SK-N-SH (cell line): Measurements from ENCODE around the gene ZNF584. TPM values are rescaled to one million over a fixed set of nuclear protein-coding genes. Genes with fewer than 3 reads are reported as not detected.

Source experiments
- CTCF ChIA-PET: fragments of 300-600, 350-600 bp; formaldehyde crosslinking; extraction: SDS; loops from one replicate; lab custom pipeline; 2021; lab: Yijun Ruan, JAX
- POLR2A ChIA-PET: fragments of 350-600 bp; sonication (Branson Sonifier 250); formaldehyde crosslinking; extraction: SDS; loops from one replicate; lab custom pipeline; 2020; ENCODE audit warnings: antibody characterized with exemption, inconsistent platforms; lab: Yijun Ruan, JAX
- DNase-seq: peaks from one replicate; pipeline ENCODE4 v3.0.0; 2012
- H2AFZ ChIP-seq: fragments of 200-600 bp; sonication (generic); 2 replicates; pipeline ENCODE4 v1.8.1; 2016; ENCODE audit warnings: antibody characterized with exemption, mild to moderate bottlenecking, low read depth
- H3F3A ChIP-seq: fragments of 200-600 bp; sonication (generic); replicated peaks from 2 replicates; pipeline ENCODE3; 2016; ENCODE audit warnings: antibody characterized with exemption, mild to moderate bottlenecking; ENCODE audit not compliant: insufficient read depth
- H3K27ac ChIP-seq, 2 experiments: fragments of 200-500 bp in 1 of 2; fragments of 200-600 bp in 1 of 2; sonication (Bioruptor generic) in 1 of 2; sonication (generic), shearing (Covaris generic) in 1 of 2; 2 replicates each; pipeline versions ENCODE4 v1.5.1 to v1.6.1; 2014 to 2016; ENCODE audit warnings: low read depth in 2 of 2, inconsistent platforms in 1 of 2, low read length in 1 of 2, mild to moderate bottlenecking in 1 of 2, mixed read lengths in 1 of 2
- H3K27me3 ChIP-seq: fragments of 200-600 bp; sonication (generic), shearing (Covaris generic); 2 replicates; pipeline ENCODE4 v1.6.1; 2016; ENCODE audit warnings: mixed run types; ENCODE audit not compliant: insufficient read depth
- H3K36me3 ChIP-seq, 2 experiments: fragments of 200-500 bp in 1 of 2; fragments of 200-600 bp in 1 of 2; sonication (Bioruptor generic) in 1 of 2; sonication (generic) in 1 of 2; replicated peaks in 1 of 2; 2 replicates each; pipeline versions ENCODE3 to v1.5.1; 2014 to 2016; ENCODE audit warnings: low read length in 1 of 2, mild to moderate bottlenecking in 1 of 2; ENCODE audit not compliant: insufficient read depth in 2 of 2, control insufficient read depth in 1 of 2
- H3K4me1 ChIP-seq, 2 experiments: fragments of 200-500 bp in 1 of 2; fragments of 200-600 bp in 1 of 2; sonication (Bioruptor generic) in 1 of 2; sonication (generic), shearing (Covaris generic) in 1 of 2; 2 replicates each; pipeline versions ENCODE4 v1.5.1 to v1.6.1; 2014 to 2016; ENCODE audit warnings: low read depth in 1 of 2, low read length in 1 of 2, mixed run types in 1 of 2; ENCODE audit not compliant: insufficient read depth in 2 of 2, control insufficient read depth in 1 of 2
- H3K4me2 ChIP-seq: fragments of 200-600 bp; sonication (generic), shearing (Covaris generic); 2 replicates; pipeline ENCODE4 v1.6.1; 2017; ENCODE audit warnings: mixed run types
- H3K4me3 ChIP-seq, 2 experiments: fragments of 200-500 bp in 1 of 2; fragments of 200-600 bp in 1 of 2; sonication (Bioruptor generic) in 1 of 2; sonication (generic), shearing (Covaris generic) in 1 of 2; 2 replicates each; pipeline versions ENCODE4 v1.5.1 to v1.8.1; 2014 to 2016; ENCODE audit warnings: low read depth in 2 of 2, inconsistent platforms in 1 of 2, low read length in 1 of 2, mild to moderate bottlenecking in 1 of 2, mixed read lengths in 1 of 2, moderate library complexity in 1 of 2
- H3K79me2 ChIP-seq: fragments of 200-600 bp; sonication (generic); 2 replicates; pipeline ENCODE4 v1.8.1; 2017; ENCODE audit warnings: mild to moderate bottlenecking; ENCODE audit not compliant: insufficient read depth
- H3K9ac ChIP-seq: fragments of 200-600 bp; sonication (generic); 2 replicates; pipeline ENCODE4 v1.6.1; 2017; ENCODE audit warnings: mixed run types
- H3K9me2 ChIP-seq: fragments of 200-600 bp; sonication (generic); 2 replicates; pipeline ENCODE4 v1.6.1; 2017; ENCODE audit warnings: mixed run types
- H3K9me3 ChIP-seq: fragments of 200-600 bp; sonication (generic); 2 replicates; pipeline ENCODE4 v1.6.1; 2017; ENCODE audit warnings: mixed run types, mild to moderate bottlenecking, moderate library complexity
- H4K20me1 ChIP-seq: fragments of 200-600 bp; sonication (generic); 2 replicates; pipeline ENCODE4 v1.6.1; 2017; ENCODE audit warnings: mild to moderate bottlenecking, mixed run types; ENCODE audit not compliant: insufficient read depth
- CHD2 ChIP-seq: fragments of 150-350 bp; IDR thresholded peaks from 2 replicates; pipeline ENCODE4 v1.6.1; 2018; ENCODE audit warnings: low read length; ENCODE audit not compliant: partially characterized antibody
- EP300 ChIP-seq, 2 experiments: IDR thresholded peaks; 2 replicates each; pipeline versions ENCODE4 v1.4.0 to v1.6.1; 2012; ENCODE audit warnings: borderline replicate concordance in 1 of 2, low read depth in 1 of 2, low read length in 1 of 2
- FOSL2 ChIP-seq: IDR thresholded peaks from 2 replicates; pipeline ENCODE4 v1.4.0; 2012; ENCODE audit warnings: low read depth, mild to moderate bottlenecking, moderate library complexity, borderline replicate concordance
- FOXJ3 ChIP-seq: sonication (generic); formaldehyde crosslinking; IDR thresholded peaks from 2 replicates; pipeline ENCODE4 v1.5.1; 2020; ENCODE audit warnings: mild to moderate bottlenecking, missing genetic modification reagents
- FOXM1 ChIP-seq: IDR thresholded peaks from 2 replicates; pipeline ENCODE4 v1.4.0; 2012; ENCODE audit warnings: low read depth, mild to moderate bottlenecking
- GATA2 ChIP-seq: sonication (generic); formaldehyde crosslinking; IDR thresholded peaks from 2 replicates; pipeline ENCODE4 v1.5.0; 2020; ENCODE audit warnings: mild to moderate bottlenecking, missing genetic modification reagents
- JUND ChIP-seq: IDR thresholded peaks from 2 replicates; pipeline ENCODE4 v1.4.0; 2012
- MEF2A ChIP-seq: IDR thresholded peaks from 2 replicates; pipeline ENCODE4 v1.4.0; 2012; ENCODE audit warnings: low read depth, borderline replicate concordance
- NFIC ChIP-seq: IDR thresholded peaks from 2 replicates; pipeline ENCODE4 v1.4.0; 2012; ENCODE audit warnings: borderline replicate concordance
- NRF1 ChIP-seq: IDR thresholded peaks from 2 replicates; pipeline ENCODE4 v1.6.1; 2012; ENCODE audit warnings: low read depth, mild to moderate bottlenecking, low read length
- RCOR1 ChIP-seq: fragments of 150-350 bp; IDR thresholded peaks from 2 replicates; pipeline ENCODE4 v1.6.1; 2017; ENCODE audit warnings: antibody characterized with exemption, low read length
- RFX5 ChIP-seq: IDR thresholded peaks from 2 replicates; pipeline ENCODE4 v1.6.1; 2012; ENCODE audit warnings: mild to moderate bottlenecking, improper control_type of control experiment, low read length
- RXRA ChIP-seq: IDR thresholded peaks from 2 replicates; pipeline ENCODE4 v1.4.0; 2012; ENCODE audit warnings: low read depth, mild to moderate bottlenecking, borderline replicate concordance
- SMC3 ChIP-seq: IDR thresholded peaks from 2 replicates; pipeline ENCODE4 v1.6.1; 2012; ENCODE audit warnings: low read depth, low read length, improper control_type of control experiment
- TAF1 ChIP-seq: IDR thresholded peaks from 2 replicates; pipeline ENCODE4 v1.6.1; 2012; ENCODE audit warnings: low read depth, mild to moderate bottlenecking, low read length, moderate library complexity, borderline replicate concordance
- TCF12 ChIP-seq: IDR thresholded peaks from 2 replicates; pipeline ENCODE4 v1.4.0; 2012
- WGBS: methylation state at CpG from one replicate; pipeline ENCODE4 v1.1.6; 2017; ENCODE audit warnings: low lambda C conversion rate; 5-methylcytosine and 5-hydroxymethylcytosine counted together
- polyA plus RNA-seq, 3 experiments: library from polyadenylated mRNA; depleted of rRNA; stranded (reverse); fragments of >200 nt; gene quantifications; 2 replicates each; pipeline ENCODE4 v1.2.3, GENCODE V29; 2012
- TF ChIP-seq, protein P1 (sequence below): fragments of 150-350 bp; IDR thresholded peaks from 2 replicates; pipeline ENCODE4 v1.6.1; 2016; ENCODE audit warnings: mild to moderate bottlenecking, low read depth, low read length
- TF ChIP-seq, protein P2 (sequence below): fragments of 150-350 bp; IDR thresholded peaks from 2 replicates; pipeline ENCODE4 v1.6.1; 2017; ENCODE audit warnings: antibody characterized with exemption, low read length, low read depth, borderline replicate concordance
- TF ChIP-seq, protein P3 (sequence below): IDR thresholded peaks from 2 replicates; pipeline ENCODE4; 2012
- TF ChIP-seq, protein P4 (sequence below): IDR thresholded peaks from 2 replicates; pipeline ENCODE4 v1.4.0; 2012; ENCODE audit warnings: low read depth, borderline replicate concordance
- TF ChIP-seq, protein P5 (sequence below): fragments of 200-600 bp; sonication (generic); IDR thresholded peaks from 2 replicates; pipeline ENCODE4 v1.6.1; 2017; ENCODE audit warnings: antibody characterized with exemption, mild to moderate bottlenecking, moderate library complexity

The ZNF584 gene
- polyA plus RNA-seq, 1 of the 3 experiments (the other 2 are of a cell fraction), result 9.4 TPM

DNA sequence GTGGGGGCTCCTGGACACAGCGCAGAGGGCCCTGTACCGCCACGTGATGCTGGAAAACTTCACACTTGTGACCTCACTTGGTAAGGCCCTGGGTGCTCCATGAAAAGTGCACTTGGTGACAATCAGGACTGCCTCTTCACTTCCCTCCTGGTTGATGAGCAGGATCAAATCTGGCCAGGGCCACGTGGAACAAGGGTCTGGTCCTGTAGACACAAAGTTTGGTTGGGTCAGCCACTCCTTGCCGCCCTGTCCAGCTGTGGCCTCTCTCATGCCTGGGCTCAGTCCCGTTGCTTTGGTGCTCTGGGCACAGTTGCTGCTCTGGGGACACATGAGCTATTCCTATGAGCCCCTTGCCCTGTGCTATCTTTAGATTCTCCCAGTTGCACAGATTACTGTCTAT is 45.3 kb downstream of the ZNF584 start:
- H3K4me2 ChIP-seq, result no peak overlapping the region
- no peak overlapping the region for H3K9ac ChIP-seq
- WGBS, result 91% methylated on average over 4 of the region's 6 CpGs
- peaks cover 3 to 25% of the 10 kb centered on the region in 2 experiments for H3K36me3 ChIP-seq
- DNase-seq, result no peak
- TF ChIP-seq RCOR1 (no peak), EP300 (IDR thresholded peaks at IDR 0.05; ENCODE audit: borderline replicate concordance in 1 of 2, low read depth in 1 of 2, low read length in 1 of 2) (no peak), GATA2 (CRISPR knock-in tag) (no peak), CHD2 (no peak), TCF12 (no peak), RFX5 (no peak), RXRA (no peak), SMC3 (no peak)
- TF ChIP-seq, all 33 proteins: peak for 0
- H3K9me3 ChIP-seq, result no peaks in the 10 kb centered on the region; the same call in 1 of the 2 replicates
- peaks cover 0 to 7% of the 10 kb centered on the region in 2 experiments; a peak in 1 of 4 replicates for H3K4me1 ChIP-seq
- H3K79me2 ChIP-seq, result no peaks in the 10 kb centered on the region
- no peaks in the 10 kb centered on the region for H4K20me1 ChIP-seq
- H3K4me3 ChIP-seq, result no peak overlapping the region
- no peaks in the 10 kb centered on the region for H3K27me3 ChIP-seq
- no peaks in the 10 kb centered on the region for H3K9me2 ChIP-seq
- H2AFZ ChIP-seq, result no peak overlapping the region
- H3K27ac ChIP-seq, result no peak overlapping the region
- CTCF ChIA-PET, result interaction anchor here (1.2 kb wide), 1 partner anchor 60 kb away, joined by 4 read pairs; no protein-coding TSS in a partner anchor
- no peaks in the 10 kb centered on the region for H3F3A ChIP-seq
- POLR2A ChIA-PET, result no interaction called here

DNA sequence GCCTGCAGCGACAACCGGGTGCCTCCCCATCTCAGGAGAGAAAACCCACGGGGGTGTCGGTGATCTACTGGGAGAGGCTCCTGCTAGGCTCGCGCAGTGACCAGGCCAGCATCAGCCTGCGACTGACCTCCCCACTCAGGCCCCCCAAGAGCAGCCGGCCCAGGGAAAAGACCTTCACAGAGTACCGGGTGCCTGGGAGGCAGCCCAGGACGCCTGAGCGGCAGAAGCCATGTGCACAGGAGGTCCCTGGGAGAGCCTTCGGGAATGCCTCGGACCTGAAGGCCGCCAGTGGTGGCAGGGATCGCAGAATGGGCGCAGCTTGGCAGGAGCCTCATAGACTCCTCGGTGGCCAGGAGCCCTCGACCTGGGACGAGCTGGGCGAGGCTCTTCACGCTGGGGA is 46.9 kb downstream of the ZNF584 start:
- Histone ChIP-seq H3K79me2 (no peaks in the 10 kb centered on the region), H3K9ac (no peak overlapping the region), H3K36me3 (peaks cover 3 to 25% of the 10 kb centered on the region in 2 experiments), H4K20me1 (no peaks in the 10 kb centered on the region), H3K4me1 (peaks cover 0 to 7% of the 10 kb centered on the region in 2 experiments; a peak in 1 of 4 replicates), H3K9me2 (no peaks in the 10 kb centered on the region), H3K4me3 (no peak overlapping the region), H3K9me3 (no peaks in the 10 kb centered on the region), H3K4me2 (no peak overlapping the region), H3F3A (no peaks in the 10 kb centered on the region), H3K27me3 (no peaks in the 10 kb centered on the region), H3K27ac (no peak overlapping the region), H2AFZ (no peak overlapping the region)
- DNase-seq, result no peak
- ChIA-PET CTCF (no interaction called here), POLR2A (no interaction called here)
- 93% methylated on average over 9 of the region's 21 CpGs for WGBS
- TF ChIP-seq, protein P1, sequence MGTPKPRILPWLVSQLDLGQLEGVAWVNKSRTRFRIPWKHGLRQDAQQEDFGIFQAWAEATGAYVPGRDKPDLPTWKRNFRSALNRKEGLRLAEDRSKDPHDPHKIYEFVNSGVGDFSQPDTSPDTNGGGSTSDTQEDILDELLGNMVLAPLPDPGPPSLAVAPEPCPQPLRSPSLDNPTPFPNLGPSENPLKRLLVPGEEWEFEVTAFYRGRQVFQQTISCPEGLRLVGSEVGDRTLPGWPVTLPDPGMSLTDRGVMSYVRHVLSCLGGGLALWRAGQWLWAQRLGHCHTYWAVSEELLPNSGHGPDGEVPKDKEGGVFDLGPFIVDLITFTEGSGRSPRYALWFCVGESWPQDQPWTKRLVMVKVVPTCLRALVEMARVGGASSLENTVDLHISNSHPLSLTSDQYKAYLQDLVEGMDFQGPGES, result no peak
- no peak for TF ChIP-seq JUND
- TF ChIP-seq TAF1, result no peak
- TF ChIP-seq, protein P2, sequence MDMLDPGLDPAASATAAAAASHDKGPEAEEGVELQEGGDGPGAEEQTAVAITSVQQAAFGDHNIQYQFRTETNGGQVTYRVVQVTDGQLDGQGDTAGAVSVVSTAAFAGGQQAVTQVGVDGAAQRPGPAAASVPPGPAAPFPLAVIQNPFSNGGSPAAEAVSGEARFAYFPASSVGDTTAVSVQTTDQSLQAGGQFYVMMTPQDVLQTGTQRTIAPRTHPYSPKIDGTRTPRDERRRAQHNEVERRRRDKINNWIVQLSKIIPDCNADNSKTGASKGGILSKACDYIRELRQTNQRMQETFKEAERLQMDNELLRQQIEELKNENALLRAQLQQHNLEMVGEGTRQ, result no peak
- no peak for TF ChIP-seq TCF12
- TF ChIP-seq FOXM1, result no peak
- TF ChIP-seq, protein P3, sequence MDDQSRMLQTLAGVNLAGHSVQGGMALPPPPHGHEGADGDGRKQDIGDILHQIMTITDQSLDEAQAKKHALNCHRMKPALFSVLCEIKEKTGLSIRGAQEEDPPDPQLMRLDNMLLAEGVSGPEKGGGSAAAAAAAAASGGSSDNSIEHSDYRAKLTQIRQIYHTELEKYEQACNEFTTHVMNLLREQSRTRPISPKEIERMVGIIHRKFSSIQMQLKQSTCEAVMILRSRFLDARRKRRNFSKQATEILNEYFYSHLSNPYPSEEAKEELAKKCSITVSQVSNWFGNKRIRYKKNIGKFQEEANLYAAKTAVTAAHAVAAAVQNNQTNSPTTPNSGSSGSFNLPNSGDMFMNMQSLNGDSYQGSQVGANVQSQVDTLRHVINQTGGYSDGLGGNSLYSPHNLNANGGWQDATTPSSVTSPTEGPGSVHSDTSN, result no peak
- no peak for TF ChIP-seq NRF1
- TF ChIP-seq CHD2, result no peak
- TF ChIP-seq MEF2A, result no peak
- TF ChIP-seq NFIC, result no peak
- TF ChIP-seq, protein P4, sequence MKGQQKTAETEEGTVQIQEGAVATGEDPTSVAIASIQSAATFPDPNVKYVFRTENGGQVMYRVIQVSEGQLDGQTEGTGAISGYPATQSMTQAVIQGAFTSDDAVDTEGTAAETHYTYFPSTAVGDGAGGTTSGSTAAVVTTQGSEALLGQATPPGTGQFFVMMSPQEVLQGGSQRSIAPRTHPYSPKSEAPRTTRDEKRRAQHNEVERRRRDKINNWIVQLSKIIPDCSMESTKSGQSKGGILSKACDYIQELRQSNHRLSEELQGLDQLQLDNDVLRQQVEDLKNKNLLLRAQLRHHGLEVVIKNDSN, result no peak
- TF ChIP-seq RCOR1, result no peak
- no peak for TF ChIP-seq FOSL2
- TF ChIP-seq FOXJ3, result no peak
- TF ChIP-seq, protein P5, sequence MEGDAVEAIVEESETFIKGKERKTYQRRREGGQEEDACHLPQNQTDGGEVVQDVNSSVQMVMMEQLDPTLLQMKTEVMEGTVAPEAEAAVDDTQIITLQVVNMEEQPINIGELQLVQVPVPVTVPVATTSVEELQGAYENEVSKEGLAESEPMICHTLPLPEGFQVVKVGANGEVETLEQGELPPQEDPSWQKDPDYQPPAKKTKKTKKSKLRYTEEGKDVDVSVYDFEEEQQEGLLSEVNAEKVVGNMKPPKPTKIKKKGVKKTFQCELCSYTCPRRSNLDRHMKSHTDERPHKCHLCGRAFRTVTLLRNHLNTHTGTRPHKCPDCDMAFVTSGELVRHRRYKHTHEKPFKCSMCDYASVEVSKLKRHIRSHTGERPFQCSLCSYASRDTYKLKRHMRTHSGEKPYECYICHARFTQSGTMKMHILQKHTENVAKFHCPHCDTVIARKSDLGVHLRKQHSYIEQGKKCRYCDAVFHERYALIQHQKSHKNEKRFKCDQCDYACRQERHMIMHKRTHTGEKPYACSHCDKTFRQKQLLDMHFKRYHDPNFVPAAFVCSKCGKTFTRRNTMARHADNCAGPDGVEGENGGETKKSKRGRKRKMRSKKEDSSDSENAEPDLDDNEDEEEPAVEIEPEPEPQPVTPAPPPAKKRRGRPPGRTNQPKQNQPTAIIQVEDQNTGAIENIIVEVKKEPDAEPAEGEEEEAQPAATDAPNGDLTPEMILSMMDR, result no peak
